GM23248 (cell line): ENCODE data around the gene AKIRIN2.

Experiments used
- EZH2 ChIP-seq: fragments of 200-600 bp; sonication (generic); IDR thresholded peaks from 2 replicates; pipeline ENCODE4 v1.6.1; 2018; ENCODE audit warnings: antibody characterized with exemption, mild to moderate bottlenecking; ENCODE audit not compliant: insufficient read depth, poor library complexity, severe bottlenecking
- EZH2phosphoT487 ChIP-seq: fragments of 200-600 bp; sonication (generic); IDR thresholded peaks from 2 replicates; pipeline ENCODE4 v1.6.1; 2018; ENCODE audit warnings: antibody characterized with exemption, moderate library complexity, mild to moderate bottlenecking, low read depth; ENCODE audit not compliant: insufficient read depth

DNA sequence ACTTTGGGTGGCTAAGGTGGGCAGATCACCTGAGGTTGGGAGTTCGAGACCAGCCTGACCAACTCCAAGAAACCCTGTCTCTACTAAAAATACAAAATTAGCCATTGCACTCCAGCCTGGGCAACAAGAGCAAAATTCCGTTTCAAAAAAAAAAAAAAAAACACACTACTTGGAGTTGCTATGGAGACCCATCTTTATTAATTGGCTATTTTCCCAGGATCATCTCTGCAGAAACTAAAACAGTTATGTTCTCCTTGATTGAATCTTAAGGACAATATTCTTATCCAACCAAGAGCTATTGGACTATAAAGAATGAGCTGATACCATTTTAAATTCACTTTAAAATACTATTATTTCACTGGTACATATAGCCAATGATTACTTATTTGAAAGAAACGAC lies 14.7 kb downstream of the AKIRIN2 start:
- TF ChIP-seq EZH2: no peak
- TF ChIP-seq EZH2phosphoT487: no peak
